Neuron (in vitro differentiated cells): ENCODE measurements around the gene RPS25.

Experiments
- H2AFZ ChIP-seq: one replicate; pipeline ENCODE4 v1.6.1; 2013; ENCODE audit warnings: low read depth, mild to moderate bottlenecking, inconsistent platforms, low read length, moderate library complexity
- H3K27me3 ChIP-seq: one replicate; pipeline ENCODE4 v1.6.1; 2013; ENCODE audit warnings: low read length; ENCODE audit not compliant: insufficient read depth
- H3K36me3 ChIP-seq: one replicate; pipeline ENCODE4 v1.6.1; 2013; ENCODE audit warnings: low read length; ENCODE audit not compliant: insufficient read depth
- H3K4me1 ChIP-seq: one replicate; pipeline ENCODE4 v1.6.1; 2013; ENCODE audit warnings: low read length; ENCODE audit not compliant: insufficient read depth
- H3K4me3 ChIP-seq: 2 replicates; pipeline ENCODE4 v1.5.1; 2013; ENCODE audit warnings: mild to moderate bottlenecking, low read length, moderate library complexity
- H3K9me3 ChIP-seq: one replicate; pipeline ENCODE4 v1.6.1; 2013; ENCODE audit warnings: low read length

RPS25 gene

DNA sequence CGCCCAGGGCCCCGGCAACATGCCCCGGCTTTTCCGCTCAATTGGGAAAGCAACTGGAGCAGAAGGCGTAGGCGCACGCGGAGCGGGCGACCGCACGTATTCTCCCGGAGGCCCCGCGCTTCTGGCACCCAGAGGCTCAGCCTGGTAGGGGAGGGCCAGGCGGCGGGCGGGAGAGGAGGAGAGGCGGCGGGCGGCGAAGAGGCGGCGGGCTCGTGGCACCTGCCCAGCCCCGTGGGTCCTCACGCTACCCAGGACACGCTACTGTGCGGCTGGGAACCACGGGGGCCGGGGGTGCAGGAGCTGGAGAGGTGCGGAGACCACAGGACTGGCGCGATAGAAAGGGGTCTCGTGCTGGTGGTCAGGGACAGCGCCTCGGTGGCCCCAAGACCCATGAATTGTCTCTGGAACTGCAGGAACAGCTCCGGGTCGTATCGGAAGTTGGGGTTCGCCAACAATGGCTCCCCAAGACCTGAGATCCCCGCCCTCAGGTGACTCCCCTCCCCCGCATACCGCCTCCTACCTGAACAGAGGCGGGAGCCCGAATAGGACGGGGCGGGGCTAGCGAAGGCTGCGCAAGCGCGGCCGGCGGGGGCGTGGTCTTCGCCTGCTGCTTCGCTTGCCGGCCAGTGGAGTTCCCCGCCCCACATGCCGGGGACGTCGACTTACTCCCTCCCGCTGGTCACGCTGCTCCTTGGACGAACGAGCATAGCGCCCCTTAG is 12.3 kb upstream of the RPS25 start, which contains the start of gene SLC37A4:
TSS of gene SLC37A4 (minus strand) at position 549 of the 719 bp plus-strand sequence.
- Histone ChIP-seq H3K4me1 (peaks cover 9% of the 10 kb centered on the region), H3K4me3 (peak within 1 kb of the TSS; percentile 86)

GRCh38 chr11:119030029-119030328 is 11.8 kb upstream of the RPS25 start:
- no peaks in the 10 kb centered on the region for H3K9me3 ChIP-seq
- H3K4me3 ChIP-seq: peak overlapping the region; percentile 86
- H2AFZ ChIP-seq: peak overlapping the region; percentile 83
- H3K4me1 ChIP-seq: peaks cover 9% of the 10 kb centered on the region
- H3K36me3 ChIP-seq: peaks cover 31% of the 10 kb centered on the region
- no peaks in the 10 kb centered on the region for H3K27me3 ChIP-seq

More for the DNA sequence above, 12.3 kb upstream of the RPS25 start, which contains the start of gene SLC37A4:
- Histone ChIP-seq H3K9me3 (no peaks in the 10 kb centered on the region), H2AFZ (peak within 1 kb of the TSS; percentile 83), H3K27me3 (no peaks in the 10 kb centered on the region), H3K36me3 (peaks cover 26% of the 10 kb centered on the region)

DNA sequence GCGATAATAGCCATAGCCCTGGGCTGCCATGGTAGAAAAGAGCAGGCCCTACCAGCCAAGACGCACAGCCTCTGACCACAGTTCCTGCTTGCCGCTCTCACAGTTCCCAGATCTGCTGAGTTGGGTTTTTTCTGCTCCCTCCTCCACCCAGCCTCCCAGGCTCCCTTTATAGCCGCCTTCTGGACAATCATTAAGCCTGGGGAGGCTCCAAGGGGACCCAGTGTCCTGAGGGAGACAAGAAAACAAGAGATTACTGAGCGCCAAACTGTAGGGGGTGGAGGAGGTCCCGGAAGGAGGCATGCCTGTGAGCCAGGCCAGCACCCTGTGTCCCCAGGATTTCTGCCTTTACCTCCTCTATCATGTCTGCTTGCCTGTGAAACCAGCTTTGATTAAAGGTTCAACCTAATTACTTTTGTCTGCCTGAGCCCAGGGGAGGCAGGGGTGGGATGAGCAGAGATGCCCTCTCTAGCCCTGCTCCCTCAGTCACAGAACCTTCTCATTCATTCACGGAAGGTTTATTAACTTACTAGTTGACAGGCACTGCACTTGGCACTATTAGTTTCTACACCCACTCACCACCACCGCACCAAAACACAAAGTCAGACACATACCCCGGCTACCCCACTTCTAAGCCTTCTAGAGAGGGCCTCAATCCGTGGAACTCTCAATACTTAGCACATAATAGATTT is 11.3 kb upstream of the RPS25 start:
- Histone ChIP-seq H3K4me3 (peak overlapping the region; percentile 86), H3K27me3 (no peaks in the 10 kb centered on the region), H2AFZ (no peak overlapping the region), H3K36me3 (peaks cover 36% of the 10 kb centered on the region), H3K9me3 (no peaks in the 10 kb centered on the region), H3K4me1 (peaks cover 9% of the 10 kb centered on the region)

GRCh38 chr11:119029069-119029339 is 10.9 kb upstream of the RPS25 start:
- no peak overlapping the region for H3K4me3 ChIP-seq
- peaks cover 41% of the 10 kb centered on the region for H3K36me3 ChIP-seq
- no peaks in the 10 kb centered on the region for H3K27me3 ChIP-seq
- H3K4me1 ChIP-seq: peaks cover 9% of the 10 kb centered on the region
- H3K9me3 ChIP-seq: no peaks in the 10 kb centered on the region
- H2AFZ ChIP-seq: no peak overlapping the region

GRCh38 chr11:119028346-119029068 is 10.4 kb upstream of the RPS25 start:
- H3K27me3 ChIP-seq: no peaks in the 10 kb centered on the region
- H2AFZ ChIP-seq: no peak overlapping the region
- H3K9me3 ChIP-seq: no peaks in the 10 kb centered on the region
- peaks cover 46% of the 10 kb centered on the region for H3K36me3 ChIP-seq
- H3K4me3 ChIP-seq: no peak overlapping the region
- peaks cover 9% of the 10 kb centered on the region for H3K4me1 ChIP-seq

- peaks cover 53% of the 10 kb centered on the region for H3K36me3 ChIP-seq
- no peak overlapping the region for H3K4me3 ChIP-seq
- H3K4me1 ChIP-seq: peaks cover 9% of the 10 kb centered on the region
- no peaks in the 10 kb centered on the region for H3K9me3 ChIP-seq
- H3K27me3 ChIP-seq: no peaks in the 10 kb centered on the region
- H2AFZ ChIP-seq: no peak overlapping the region
These were observed 9.6 kb upstream of the RPS25 start for GRCh38 chr11:119027561-119028345.

- H3K9me3 ChIP-seq: no peaks in the 10 kb centered on the region
- H3K4me3 ChIP-seq: no peak overlapping the region
- no peaks in the 10 kb centered on the region for H3K27me3 ChIP-seq
- H3K36me3 ChIP-seq: peaks cover 58% of the 10 kb centered on the region
- peaks cover 9% of the 10 kb centered on the region for H3K4me1 ChIP-seq
- no peak overlapping the region for H2AFZ ChIP-seq
These were observed 8.8 kb upstream of the RPS25 start for GRCh38 chr11:119026970-119027369.

- Histone ChIP-seq H3K36me3 (peaks cover 66% of the 10 kb centered on the region), H3K27me3 (no peaks in the 10 kb centered on the region), H3K4me1 (peaks cover 9% of the 10 kb centered on the region), H2AFZ (no peak overlapping the region), H3K4me3 (no peak overlapping the region), H3K9me3 (no peaks in the 10 kb centered on the region)
These were observed 8.0 kb upstream of the RPS25 start for GRCh38 chr11:119025978-119026766.

DNA sequence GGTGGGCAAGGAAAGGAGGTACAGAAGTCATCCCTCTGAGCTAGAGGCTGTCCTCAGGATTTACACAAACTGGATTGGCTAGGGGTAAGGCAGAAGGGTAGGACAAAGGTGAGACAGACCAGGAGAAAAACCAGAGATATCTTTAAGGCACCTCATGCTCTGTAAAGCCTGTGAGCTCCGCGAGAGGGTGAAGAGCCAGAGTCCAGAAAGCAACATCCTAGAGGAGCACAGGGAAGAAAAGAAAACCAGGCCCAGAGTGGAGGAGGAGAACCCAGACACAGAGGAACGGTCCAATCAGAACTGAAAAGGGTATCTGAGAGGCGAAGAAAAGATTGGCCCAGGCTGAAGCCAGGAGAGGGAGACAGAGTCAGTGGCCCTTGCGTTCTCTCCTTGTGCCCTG is 7.4 kb upstream of the RPS25 start:
- Histone ChIP-seq H3K4me1 (peaks cover 9% of the 10 kb centered on the region), H3K4me3 (no peak overlapping the region), H3K27me3 (no peaks in the 10 kb centered on the region), H3K9me3 (no peaks in the 10 kb centered on the region), H3K36me3 (peaks cover 69% of the 10 kb centered on the region), H2AFZ (no peak overlapping the region)

DNA sequence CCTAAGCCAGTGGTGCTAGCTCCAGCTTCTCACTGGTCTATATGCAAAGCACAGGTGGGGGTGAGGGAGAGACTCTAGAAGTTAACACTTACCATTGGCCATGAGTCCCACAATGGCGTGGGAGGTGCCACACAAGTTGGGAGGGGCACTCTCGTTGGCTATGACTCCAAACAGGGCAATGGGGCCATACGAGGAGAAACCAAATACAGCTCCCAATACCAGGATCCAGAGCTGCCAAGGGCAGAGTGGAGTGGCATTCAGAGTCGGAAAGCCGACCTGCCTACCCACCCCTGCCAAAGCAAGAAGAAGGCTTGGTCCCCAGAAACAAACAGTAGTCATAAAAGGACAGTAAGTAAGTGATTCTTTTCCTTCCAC is 6.9 kb upstream of the RPS25 start:
- H3K27me3 ChIP-seq: no peaks in the 10 kb centered on the region
- H3K9me3 ChIP-seq: no peaks in the 10 kb centered on the region
- no peak overlapping the region for H3K4me3 ChIP-seq
- H3K4me1 ChIP-seq: peaks cover 11% of the 10 kb centered on the region
- H2AFZ ChIP-seq: no peak overlapping the region
- peaks cover 70% of the 10 kb centered on the region for H3K36me3 ChIP-seq

DNA sequence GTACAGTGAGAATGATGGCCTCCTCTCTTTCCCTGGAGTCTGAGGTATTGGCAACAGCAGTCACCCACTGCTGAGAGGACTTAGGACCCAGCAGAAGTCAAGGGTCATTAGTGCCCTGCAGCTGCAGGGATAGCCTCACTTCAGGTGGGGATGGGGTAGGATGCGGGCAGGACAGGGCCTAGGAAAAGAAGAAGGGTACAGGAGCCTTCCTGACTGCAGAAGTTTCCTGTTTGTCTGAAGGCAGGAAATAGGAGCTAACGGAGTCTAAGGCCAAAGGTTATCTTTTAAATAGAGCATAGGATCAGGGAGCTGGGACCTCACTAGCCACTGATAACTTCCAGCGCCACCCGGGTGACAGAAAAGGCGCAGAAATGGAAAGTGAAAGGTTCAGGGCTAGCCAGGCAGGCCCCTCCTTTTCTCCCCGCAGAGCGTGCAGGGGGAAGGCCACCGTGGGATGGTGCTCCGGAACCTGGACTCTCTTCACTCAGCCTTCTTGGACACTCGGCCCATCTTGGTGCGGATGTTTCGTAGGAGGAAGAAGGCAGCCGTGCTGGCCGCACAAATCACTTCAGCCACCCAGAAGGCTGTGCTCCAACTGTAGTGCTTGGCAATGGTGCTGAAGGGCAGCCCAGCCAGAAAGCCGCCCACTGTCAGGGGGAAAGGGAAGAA is 6.4 kb upstream of the RPS25 start:
- peaks cover 11% of the 10 kb centered on the region for H3K4me1 ChIP-seq
- H3K4me3 ChIP-seq: no peak overlapping the region
- no peaks in the 10 kb centered on the region for H3K9me3 ChIP-seq
- no peaks in the 10 kb centered on the region for H3K27me3 ChIP-seq
- no peak overlapping the region for H2AFZ ChIP-seq
- peaks cover 72% of the 10 kb centered on the region for H3K36me3 ChIP-seq

DNA sequence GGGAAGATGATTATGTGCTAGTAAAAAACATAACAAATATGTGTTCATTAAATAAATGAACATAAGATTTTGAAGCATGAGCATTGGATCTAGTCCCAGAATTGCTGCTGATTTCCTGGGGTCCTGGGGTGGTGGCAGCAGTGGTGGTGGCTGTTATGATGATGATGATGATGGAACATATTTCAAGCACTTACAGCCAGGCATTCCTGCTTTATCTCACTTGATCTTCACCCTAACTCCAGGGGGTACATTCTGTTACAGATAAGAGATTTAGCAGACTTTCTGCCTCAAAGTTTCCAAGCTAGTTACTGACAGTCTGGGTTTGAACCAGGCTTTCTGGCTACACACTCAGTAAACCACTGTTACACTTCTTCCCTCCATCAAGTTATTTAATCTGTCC is 5.6 kb upstream of the RPS25 start:
- Histone ChIP-seq H2AFZ (no peak overlapping the region), H3K4me1 (peaks cover 8% of the 10 kb centered on the region), H3K27me3 (no peaks in the 10 kb centered on the region), H3K9me3 (no peaks in the 10 kb centered on the region), H3K4me3 (no peak overlapping the region), H3K36me3 (peaks cover 67% of the 10 kb centered on the region)
